AG04450 (cell line): ENCODE data around the gene HERC2. TPM values are rescaled to one million over a fixed set of nuclear protein-coding genes. Genes with fewer than 3 reads are reported as not detected.

Experiments used
- CTCF ChIA-PET: fragments of 300-600, 350-600 bp; formaldehyde crosslinking; extraction: SDS; loops from one replicate; lab custom pipeline; 2022; ENCODE audit warnings: antibody characterized with exemption, inconsistent platforms; lab: Charles Lee
- POLR2A ChIA-PET: fragments of 350-600 bp; formaldehyde crosslinking; extraction: SDS; loops from one replicate; lab custom pipeline; 2021; ENCODE audit warnings: antibody characterized with exemption, inconsistent platforms; lab: Yijun Ruan, JAX
- DNase-seq: peaks from one replicate; pipeline ENCODE4 v3.0.0-alpha.2; 2011; ENCODE audit warnings: low read depth, low spot score
- H3K27ac ChIP-seq: one replicate; pipeline ENCODE4 v1.5.1; 2012; ENCODE audit warnings: low read depth, low read length, control low read depth
- H3K27me3 ChIP-seq: one replicate; pipeline ENCODE4 v1.6.0; 2012; ENCODE audit warnings: low read length; ENCODE audit not compliant: control insufficient read depth, insufficient read depth
- H3K4me3 ChIP-seq: 2 replicates; pipeline ENCODE4 v1.5.1; 2011; ENCODE audit warnings: mild to moderate bottlenecking, low read depth, low read length, control low read depth
- H3K9me3 ChIP-seq: 2 replicates; pipeline ENCODE4 v1.5.1; 2012; ENCODE audit warnings: low read length; ENCODE audit not compliant: control insufficient read depth, insufficient read depth
- polyA plus RNA-seq: library from polyadenylated mRNA; depleted of rRNA; stranded (reverse); fragments of >200 nt; gene quantifications from 2 replicates; pipeline ENCODE4 v1.2.3, GENCODE V29; 2011; rRNA removed
- small RNA-seq: library from RNA; depleted of rRNA; stranded (forward); fragments of <200 nt; gene quantifications from one replicate; pipeline ENCODE3, GENCODE V24; 2012; ENCODE audit warnings: low read depth; ENCODE audit not compliant: insufficient read length
- TF ChIP-seq, protein P1 (sequence below): IDR thresholded peaks from 2 replicates; pipeline ENCODE4 v1.5.1; 2011; ENCODE audit warnings: low read depth, low read length, control low read depth, inconsistent platforms

Gene HERC2
- polyA plus RNA-seq, 1 experiment = 12.7 TPM

DNA sequence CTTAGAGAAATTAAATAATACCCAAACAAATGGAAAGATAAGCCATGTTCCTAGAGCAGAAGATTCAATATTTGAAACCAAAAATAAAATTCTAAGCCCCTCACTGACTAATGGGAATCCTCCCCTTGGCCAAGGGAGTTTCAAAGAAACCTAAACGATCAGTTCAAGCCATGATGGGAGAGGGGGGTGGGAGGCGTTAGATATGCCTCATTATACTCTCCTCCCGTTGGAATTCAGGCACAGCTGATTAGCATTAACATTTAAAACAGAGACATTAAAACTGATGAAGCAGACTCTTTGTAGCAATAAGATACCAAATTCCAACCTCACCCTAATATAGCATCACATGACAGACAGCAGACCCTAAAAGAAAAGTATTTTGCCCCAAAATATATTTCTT lies 255.7 kb downstream of the HERC2 start:
- no peak overlapping the region for H3K4me3 ChIP-seq
- no peaks in the 10 kb centered on the region for H3K27me3 ChIP-seq
- TF ChIP-seq, protein P1, sequence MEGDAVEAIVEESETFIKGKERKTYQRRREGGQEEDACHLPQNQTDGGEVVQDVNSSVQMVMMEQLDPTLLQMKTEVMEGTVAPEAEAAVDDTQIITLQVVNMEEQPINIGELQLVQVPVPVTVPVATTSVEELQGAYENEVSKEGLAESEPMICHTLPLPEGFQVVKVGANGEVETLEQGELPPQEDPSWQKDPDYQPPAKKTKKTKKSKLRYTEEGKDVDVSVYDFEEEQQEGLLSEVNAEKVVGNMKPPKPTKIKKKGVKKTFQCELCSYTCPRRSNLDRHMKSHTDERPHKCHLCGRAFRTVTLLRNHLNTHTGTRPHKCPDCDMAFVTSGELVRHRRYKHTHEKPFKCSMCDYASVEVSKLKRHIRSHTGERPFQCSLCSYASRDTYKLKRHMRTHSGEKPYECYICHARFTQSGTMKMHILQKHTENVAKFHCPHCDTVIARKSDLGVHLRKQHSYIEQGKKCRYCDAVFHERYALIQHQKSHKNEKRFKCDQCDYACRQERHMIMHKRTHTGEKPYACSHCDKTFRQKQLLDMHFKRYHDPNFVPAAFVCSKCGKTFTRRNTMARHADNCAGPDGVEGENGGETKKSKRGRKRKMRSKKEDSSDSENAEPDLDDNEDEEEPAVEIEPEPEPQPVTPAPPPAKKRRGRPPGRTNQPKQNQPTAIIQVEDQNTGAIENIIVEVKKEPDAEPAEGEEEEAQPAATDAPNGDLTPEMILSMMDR = no peak
- ChIA-PET POLR2A (no interaction called here), CTCF (no interaction called here)
- H3K9me3 ChIP-seq = no peaks in the 10 kb centered on the region
- DNase-seq = no peak
- no peak overlapping the region for H3K27ac ChIP-seq

Small RNAs within 50 kb of the gene (small RNA-seq; reads per million reads assigned to genes)
- not detected for gene AC091304.5

Other genes with a start within 250 kb of the HERC2 start
- not detected in 2 replicates for gene OCA2, start 222.9 kb downstream of the HERC2 start, polyA plus RNA-seq
- gene GOLGA6L24, start 35.9 kb upstream of the HERC2 start, polyA plus RNA-seq = not detected in 2 replicates
- gene GOLGA8F, start 56.5 kb upstream of the HERC2 start, polyA plus RNA-seq = not detected in 2 replicates
- gene GOLGA8G, start 210.8 kb upstream of the HERC2 start, polyA plus RNA-seq = not detected in 2 replicates
- gene GOLGA6L25, start 231.4 kb upstream of the HERC2 start, polyA plus RNA-seq = not detected in 2 replicates